KBM-7 (cell line): ENCODE data around the gene ETS1.

ENCODE experiments used
- DNase-seq: peaks from one replicate; pipeline ENCODE4 v3.0.0-alpha.2; 2015
- in situ Hi-C: fragments of 300-500 bp; cut with MboI; formaldehyde crosslinking; loops from 2 replicates; pipeline ENCODE4 v1.14.3; 2020; ENCODE audit warnings: low sequenced_read_pairs, low pct_unique_long_range_greater_than_20kb, mixed read lengths

Gene ETS1

DNA sequence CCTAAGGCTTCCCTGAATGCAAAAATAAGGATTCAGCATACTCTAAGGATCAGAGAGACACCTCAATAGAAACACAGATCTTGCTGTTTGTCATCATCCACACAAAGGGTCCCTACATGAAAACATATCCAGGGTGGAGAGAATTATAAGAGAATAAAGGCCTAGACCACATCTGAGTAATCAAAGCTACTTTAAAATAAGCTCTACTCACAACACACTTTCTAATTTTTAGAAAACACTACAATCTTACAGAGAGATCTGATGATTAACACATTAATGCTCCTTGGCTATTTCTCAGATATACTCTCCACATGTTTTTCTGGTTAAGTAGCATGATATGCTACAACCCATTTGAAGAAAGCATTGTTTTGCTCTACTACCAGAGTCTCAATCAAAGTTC lies 108.2 kb downstream of the ETS1 start:
- DNase-seq: no peak
- in situ Hi-C loops: no loop called here

DNA sequence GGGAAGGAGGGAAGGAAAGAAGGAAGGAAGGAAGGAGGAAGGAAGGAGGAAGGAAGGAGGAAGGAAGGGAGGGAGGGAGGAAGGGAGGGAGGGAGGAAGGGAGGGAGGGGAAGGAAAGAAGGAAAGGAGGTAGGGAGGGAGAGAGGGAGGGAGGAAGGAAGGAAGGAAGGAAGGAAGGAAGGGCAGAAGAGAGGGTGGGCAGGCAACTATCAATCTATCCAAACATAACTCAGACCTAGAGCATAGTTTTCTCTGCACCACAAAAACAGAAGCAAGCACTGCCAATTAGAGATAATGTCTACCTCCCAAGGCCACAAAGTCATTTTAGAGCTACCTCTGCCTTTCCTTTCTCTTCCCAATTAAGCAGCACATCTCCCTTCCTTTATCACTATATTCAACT lies 109.1 kb downstream of the ETS1 start:
- in situ Hi-C loops: no loop called here

DNA sequence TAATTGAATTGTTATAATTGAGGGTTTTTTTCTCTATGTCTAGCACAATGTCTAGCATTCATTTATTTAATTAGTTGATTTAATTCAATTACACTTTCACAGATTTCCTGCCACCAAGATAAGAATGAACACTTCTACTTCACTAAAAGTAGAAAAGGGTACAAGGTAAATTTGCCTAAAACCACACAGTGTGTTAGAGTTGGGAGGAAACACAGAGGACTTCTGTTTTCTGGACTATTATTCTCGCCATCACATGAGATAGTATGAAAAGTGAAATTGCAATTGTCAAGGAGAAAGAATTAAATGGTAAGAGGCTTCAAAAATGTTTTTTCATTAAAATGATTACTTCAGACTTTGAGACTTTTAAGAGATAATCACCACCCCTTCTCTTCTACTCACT lies 109.5 kb downstream of the ETS1 start:
- no peak for DNase-seq
- in situ Hi-C loops: no loop called here

More for the DNA sequence above, 109.1 kb downstream of the ETS1 start:
- DNase-seq: no peak

DNA sequence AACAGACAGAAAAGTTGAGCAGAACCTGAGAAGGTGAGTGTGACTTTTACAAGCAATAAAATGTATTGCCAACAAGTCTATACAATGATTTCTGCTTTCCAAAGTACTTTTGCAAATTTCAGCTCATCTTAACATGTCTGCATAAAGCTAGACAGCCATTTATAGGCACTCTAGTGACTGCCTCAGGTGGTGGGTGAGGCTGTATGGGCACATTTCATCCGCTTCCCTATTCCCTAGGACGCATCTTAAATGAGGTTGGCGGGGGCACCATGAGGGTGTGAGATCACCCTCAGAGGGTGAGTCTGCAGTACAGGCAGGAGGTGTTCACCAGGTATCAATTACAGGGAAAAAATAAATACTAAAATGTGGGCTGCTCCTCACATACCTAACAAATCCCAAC lies 110.1 kb downstream of the ETS1 start:
- in situ Hi-C loops: no loop called here
- no peak for DNase-seq

DNA sequence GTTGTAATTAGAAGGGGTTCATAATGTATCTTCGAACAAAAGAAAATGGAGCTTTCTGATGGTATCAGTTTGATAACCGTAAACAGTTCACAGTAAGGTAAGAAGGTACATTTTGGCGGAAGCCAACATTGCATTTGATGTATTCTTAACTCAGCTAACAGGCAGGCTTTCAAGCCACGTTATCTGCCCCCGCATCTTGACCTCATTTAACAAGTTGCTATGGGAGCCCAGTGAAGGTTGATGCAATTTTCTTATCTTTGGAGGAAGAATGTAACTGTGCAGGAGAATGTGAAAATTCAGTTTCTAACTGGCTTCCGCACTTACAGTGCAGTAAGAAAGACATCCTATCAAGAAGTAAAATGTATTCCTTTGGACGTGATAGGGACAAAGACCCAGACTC lies 110.6 kb downstream of the ETS1 start:
- in situ Hi-C loops: no loop called here
- no peak for DNase-seq

DNA sequence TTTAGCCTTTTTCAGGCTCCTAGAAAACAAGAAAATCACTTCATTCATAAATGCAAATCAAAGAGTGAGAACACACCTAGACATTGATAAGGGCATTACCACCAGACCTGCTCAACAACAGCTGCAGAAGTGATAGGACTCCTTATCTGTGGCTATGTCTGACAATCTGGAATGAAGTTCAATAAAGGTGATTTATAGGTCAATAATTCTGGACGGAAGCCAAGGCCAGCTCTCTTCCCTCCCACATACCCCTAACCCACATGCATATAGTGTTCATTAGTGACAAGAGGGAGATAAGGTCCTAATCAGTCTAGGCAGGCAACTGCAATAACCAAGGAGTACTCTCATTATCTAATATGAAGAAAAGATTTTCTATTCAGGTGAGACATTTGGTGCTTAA lies 111.3 kb downstream of the ETS1 start:
- DNase-seq: no peak
- in situ Hi-C loops: no loop called here

DNA sequence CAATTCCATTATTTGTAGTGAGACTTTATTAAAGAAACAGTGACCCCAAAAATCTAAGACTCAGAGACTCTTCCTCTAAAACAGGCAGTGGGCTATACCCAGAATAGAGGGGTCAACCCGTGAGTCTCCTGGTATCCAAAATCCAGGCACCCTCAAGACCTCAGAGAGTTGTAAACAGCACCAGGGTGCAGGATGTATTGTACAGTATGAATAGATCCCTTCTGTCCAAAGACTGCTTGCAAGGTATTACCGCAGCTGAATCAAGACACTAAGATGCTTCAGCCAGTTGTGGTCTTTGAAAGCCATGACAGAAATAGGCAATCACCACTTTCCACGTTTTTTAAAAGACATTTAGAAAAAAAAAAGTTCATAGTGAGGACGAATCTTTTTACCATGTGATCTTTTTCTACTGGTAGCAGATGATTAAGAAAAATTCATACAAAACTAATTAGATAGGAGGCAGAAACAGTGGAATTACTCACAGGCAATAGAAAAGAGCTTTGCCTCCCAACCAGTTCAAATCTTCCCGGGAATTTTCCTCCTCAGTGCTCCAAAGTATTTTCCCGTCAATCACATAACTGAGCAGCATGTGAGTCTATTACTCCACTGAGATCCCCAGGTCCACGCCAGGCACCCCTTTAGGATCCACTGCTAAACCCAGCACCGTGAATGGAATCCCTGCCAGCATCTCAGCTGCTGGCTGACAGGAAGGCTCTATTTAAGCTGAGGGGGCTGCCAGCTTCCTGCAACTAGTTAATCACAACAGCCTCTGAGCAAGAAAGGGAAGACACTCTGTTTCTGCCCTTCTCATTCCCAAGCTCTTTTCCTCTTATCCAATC lies 113.1 kb downstream of the ETS1 start:
- in situ Hi-C loops: no loop called here
- no peak for DNase-seq

DNA sequence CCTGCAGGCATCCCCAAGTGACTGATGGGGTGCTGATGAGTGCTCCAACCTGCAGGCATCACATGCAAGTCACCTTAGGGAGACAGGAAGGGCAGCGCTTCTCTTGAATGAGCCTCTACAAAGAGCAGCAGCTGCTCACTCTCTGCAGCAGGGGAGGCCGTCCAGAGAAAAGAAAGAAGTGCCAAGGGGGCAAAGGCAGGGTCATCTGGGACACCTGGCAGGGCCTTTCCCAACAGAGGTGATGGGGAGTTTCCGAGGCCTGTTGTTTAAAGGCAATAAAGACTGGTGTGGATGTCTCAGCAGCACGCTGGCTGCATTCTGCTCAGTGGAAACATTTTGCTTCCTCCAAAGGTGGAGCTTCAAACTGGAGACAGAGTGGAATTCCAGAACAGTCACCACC lies 113.7 kb downstream of the ETS1 start:
- no peak for DNase-seq
- in situ Hi-C loops: no loop called here

DNA sequence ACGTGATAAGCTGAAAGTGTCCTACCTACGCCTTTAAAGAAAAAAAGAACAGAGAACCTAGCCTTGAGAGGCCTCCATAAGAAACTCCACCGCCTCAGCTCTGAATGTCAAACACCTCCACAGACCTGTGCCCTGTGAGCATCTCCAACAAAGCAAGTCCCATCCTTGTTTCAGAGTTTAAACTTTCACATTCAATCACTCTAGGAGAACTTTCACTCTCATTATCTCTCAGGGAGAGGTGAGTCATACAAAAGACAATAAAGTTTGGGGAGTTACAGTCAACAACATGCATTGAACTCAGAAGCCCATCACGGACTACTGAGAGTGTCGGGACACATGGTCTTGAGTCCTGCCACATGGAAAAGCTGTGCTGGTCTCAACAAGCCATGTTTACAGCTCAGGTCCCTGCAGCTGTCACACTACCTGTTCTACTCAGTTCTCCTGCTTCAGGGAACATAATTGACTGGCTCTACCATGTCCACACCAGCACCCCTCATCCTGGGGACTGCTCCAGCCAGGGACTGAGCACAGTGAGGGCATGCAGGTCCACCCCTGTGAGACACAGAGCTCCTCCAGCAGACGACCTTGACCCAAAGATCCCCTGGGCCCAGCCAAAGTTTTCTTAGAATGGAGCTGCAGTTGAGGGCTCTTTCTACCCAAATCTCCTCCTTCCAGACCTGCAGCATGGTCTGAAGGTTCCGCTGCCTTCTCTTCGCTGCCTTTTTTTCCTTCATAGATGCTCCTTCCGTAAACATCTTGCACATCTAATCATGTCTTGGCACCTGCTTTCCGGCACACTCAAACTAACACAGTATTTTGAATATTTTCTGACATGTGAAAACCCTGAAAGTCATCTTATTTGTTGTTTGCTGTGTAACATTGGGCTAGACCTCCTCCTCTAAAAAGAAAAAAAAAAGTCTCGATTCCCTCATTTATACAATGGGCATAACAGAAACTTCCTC lies 114.9 kb downstream of the ETS1 start:
- DNase-seq: no peak
- in situ Hi-C loops: no loop called here

DNA sequence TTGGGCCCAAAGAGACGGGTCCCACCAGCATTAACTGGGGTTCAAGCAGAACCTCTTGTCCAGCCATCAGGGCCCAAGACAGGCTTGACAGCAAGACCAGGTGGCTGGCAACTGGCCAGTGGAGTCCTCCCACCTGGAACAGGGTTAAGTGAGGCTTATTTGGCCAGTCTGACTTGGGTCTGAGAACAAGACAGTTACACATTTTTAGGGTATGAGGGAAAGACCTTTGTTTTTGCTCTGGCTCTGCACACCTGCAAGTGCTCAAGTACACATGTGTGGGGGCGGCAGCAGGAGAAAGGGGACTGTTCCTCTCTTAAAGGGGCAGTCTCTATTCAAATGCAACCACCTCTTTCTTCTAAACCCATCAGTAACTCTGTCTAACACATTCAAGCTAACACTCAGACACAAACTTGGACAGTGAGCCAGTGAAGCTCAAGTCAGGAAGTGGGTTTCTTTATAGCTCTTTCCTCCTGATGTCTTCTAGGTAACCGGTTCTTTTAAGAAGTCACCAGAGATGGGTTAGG lies 116.2 kb downstream of the ETS1 start:
- DNase-seq: no peak
- in situ Hi-C loops: no loop called here

DNA sequence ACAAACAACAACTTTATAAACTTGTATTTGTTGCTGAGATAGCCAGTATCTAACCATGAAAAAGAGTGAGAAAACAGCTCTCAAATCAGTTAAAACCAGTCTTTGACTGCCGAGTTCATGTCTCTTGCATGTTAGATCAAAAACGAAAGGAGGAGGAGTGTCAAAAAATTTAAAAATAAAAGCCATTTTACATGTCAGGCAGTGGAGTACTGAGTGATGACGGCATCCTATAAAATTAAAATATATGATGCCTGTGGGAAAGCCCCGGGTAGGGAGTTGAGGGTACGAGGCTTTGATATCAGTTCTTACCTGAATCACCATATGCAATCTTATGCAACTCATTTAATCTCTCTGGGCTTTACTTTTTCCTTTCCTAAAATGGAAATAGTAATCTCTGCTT lies 117.3 kb downstream of the ETS1 start:
- in situ Hi-C loops: no loop called here
- DNase-seq: no peak

DNA sequence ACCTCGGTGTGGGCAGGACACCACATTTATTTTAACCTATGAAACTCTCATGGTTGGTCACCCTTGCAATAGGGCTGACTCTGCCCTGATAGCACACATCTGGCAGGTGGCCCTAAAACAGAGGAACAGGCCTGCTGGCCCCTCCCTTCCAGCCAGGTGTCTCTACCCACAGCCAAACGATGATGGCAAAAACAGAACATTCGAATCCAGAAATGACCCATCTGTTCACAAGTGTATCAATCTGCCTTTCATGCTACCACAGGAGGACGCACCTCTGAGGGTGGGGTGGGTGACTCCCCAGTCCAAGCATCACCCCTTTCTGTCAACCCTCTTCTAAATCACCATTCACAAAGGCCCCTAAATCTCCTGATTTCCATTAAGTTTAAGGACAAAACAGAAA lies 118.1 kb downstream of the ETS1 start:
- in situ Hi-C loops: no loop called here
- no peak for DNase-seq

DNA sequence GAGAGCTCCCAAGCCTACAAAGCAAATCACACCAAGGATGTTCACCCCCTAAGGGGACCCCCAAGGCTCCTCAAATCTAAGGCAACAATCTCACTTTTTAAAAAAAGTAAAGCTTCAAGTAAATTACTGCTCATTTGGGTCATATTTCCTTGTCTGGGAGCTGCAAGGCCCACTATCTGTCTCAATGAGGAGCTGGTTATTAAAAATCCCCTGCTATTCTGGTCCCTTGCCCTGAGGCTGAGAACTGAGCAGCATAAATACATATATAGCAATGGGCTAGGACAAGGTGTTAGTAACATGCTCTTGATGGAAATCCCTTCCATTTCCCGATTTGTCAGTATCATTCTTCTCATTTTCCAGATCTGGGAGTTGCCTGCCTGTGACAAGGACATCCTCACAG lies 119.2 kb downstream of the ETS1 start:
- in situ Hi-C loops: no loop called here
- no peak for DNase-seq

DNA sequence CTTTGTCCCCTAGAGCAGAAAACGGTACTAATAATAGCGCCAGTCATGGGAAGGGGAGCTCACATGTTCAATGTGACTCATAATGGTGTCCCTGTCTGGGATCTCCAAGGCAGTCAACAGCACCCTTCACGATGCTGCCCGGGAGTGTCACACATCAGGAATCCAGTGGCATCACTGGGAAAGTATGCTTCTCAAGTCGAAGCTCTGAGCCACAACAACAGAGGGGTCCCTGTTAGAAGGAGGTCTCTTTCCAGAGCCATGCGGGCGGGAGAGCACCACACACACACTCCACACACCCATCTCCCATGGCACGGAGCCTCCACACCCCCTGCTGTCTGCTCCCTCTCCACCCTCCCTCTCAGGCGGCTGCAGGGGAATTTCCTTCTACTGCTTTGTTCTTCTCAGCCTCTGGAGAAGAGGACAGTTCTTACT lies 119.7 kb downstream of the ETS1 start:
- no peak for DNase-seq
- in situ Hi-C loops: no loop called here

DNA sequence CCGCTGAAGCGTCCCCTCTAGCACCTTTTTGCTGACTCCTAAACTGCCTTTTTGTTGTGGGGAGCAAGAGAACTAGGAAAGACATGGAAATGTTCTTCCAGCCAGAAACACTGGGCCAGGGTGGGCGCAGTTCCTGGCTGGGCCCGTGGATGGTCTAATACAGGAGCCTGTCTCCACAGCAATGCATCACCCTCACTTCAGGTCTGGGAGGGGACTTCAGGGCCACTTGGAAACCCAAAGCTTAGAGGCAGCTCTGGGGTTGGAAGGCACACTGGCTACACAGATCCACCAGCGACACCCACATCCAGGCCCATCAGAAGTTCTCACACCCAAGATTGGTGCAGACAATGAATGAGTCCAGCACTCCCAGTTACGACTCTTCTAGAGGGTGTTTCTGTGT lies 120.3 kb downstream of the ETS1 start:
- DNase-seq: no peak
- in situ Hi-C loops: no loop called here

DNA sequence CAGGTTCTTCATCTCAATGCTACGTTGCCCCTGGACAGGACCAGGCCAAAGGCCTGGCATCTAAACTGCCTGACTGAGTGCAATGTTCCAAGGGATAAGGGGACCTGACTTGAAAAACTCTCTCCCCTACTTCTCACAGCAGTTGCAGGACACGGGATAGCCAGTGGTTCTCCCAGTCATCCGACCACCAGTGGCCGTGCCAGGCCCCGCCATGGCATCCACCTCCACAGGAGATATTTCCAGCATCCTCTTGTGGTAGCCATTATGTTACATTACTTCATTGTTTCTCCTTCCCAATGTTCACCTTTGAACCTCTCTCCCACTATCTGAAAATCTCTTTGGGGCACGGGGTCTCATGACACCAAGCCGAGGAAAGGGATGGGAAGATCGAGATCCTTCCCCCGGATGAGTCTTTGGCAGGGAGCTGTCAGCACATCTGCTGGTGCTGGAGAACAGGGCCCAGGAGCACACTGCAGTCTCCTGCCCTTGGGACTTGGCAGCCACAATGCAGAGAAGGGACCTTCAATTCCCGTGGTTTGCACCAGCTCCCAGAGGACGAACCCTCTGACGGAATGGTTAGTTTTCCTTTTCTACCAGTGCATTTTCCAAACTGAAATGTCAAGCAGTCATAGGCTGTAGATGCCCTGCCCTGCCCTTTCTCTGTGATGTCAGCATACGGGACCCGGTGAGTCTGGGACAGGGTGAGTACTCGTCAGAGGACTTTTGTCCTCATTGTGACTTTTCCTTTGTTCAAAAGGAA lies 121.2 kb downstream of the ETS1 start:
- in situ Hi-C loops: no loop called here
- no peak for DNase-seq

DNA sequence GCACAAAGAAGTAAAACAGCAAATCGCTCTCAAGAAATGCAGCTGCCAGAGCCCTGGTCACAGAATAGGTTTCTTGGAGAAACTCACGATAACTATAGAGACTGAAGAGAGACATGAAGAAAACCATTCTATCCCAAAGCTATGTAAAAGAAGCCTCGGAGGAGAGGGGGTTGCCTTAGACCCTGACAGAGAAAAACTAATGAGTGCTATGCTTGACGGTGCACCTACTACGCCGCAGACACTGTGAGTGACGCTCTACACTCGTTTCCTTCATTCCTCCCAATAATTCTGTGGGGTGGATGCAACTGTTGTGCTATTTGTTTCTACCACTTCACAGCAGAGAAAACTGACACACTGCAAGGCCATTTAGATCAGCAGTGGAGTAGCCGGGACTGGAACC lies 121.8 kb downstream of the ETS1 start:
- in situ Hi-C loops: no loop called here
- DNase-seq: no peak

DNA sequence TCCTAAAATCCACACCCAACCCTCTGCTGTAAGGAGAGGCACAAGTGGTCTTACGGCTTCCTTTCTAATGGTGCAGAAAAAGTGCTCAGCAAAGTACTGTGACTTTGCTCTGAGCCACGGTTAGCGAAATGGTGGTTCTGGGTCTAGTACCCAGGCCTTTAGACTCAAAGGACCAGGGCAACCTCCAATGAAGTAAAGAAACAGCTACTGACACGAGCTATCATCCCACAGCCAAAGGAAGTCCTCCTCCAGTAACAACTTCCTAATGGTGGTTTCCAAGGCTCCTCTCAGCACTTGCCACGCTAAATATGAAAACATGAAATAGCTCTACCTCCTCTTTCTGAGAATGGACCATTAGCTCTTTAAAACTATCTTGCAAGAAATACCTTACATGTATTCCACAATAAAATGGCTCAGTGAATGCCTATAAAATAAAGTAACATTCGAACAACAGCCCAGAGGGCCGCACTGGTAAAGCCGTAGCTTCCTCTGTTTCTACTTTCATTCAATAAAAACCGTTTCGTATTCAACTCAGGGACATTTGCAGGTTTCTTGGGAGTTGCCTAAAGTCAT lies 122.4 kb downstream of the ETS1 start:
- DNase-seq: no peak
- in situ Hi-C loops: no loop called here

DNA sequence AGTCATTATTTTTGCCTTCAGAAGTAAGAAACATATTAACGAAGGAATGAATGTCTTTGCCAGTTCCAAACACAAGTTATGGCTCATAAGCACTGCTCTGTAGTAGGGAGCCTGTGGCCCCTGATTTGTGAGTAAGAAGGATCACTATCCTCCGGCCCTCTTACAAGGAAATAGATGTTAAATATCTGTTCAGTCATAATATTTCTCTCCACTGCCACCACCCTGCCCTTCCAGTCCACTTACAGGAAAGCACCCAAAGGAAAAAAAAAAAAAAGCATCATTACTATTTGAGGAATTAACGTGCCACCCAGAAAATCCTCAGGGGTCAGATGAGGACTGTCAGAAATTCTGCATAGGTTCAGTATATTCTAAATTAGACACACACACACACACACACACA lies 123.4 kb downstream of the ETS1 start:
- DNase-seq: no peak
- in situ Hi-C loops: no loop called here
